ENCODE results near the gene IL18R1. TPM values are rescaled to one million over a fixed set of nuclear protein-coding genes. Genes with fewer than 3 reads are reported as not detected.

The IL18R1 gene
- polyA plus RNA-seq, 1 donor (not counting 4 experiments of a cell fraction or from before 2014, with no cell fraction given), result 1.7 TPM

DNA sequence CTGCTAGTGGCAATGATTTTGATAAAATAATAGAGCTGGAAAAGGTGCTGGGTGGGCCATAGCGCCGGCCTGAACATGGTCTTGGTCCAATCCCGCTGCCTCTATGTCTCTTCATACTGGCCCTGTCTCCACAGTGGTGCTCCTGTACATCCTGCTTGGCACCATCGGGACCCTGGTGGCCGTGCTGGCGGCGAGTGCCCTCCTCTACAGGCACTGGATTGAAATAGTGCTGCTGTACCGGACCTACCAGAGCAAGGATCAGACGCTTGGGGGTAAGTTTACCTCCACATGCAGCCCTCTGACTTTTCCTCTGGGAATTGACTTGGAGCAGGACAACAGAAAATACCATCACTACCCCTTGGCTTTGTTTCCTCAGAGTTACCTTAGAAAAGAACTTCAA lies 91.3 kb downstream of the IL18R1 start:
- TF ChIP-seq EZH2 (IDR thresholded peaks at IDR 0.05; ENCODE audit: low read length) (no peak), CTCF (optimal IDR thresholded peaks at IDR 0.05 in 1 of 3, IDR thresholded peaks at IDR 0.05 in 1 of 3, conservative IDR thresholded peaks at IDR 0.05 in 1 of 3; ENCODE audit: extremely low read depth in 1 of 3, insufficient read depth in 2 of 3, low read length in 3 of 3) (no peak)
- no peaks in the 10 kb centered on the region for H3K79me2 ChIP-seq (ENCODE audit: control insufficient read depth, insufficient read depth, low read length)
- H4K20me1 ChIP-seq (ENCODE audit: control insufficient read depth, extremely low read depth, insufficient read depth, low read length), result no peaks in the 10 kb centered on the region
- H3K4me1 ChIP-seq (ENCODE audit: control insufficient read depth, extremely low read depth, insufficient read depth, low read length), result peaks cover 3% of the 10 kb centered on the region
- H3K9me3 ChIP-seq (ENCODE audit: control insufficient read depth, low read depth, low read length), result no peaks in the 10 kb centered on the region
- no peak overlapping the region for H3K4me3 ChIP-seq (ENCODE audit: control insufficient read depth in 2 of 3, extremely low read depth in 1 of 3, insufficient read depth in 2 of 3, low read depth in 1 of 3, low read length in 3 of 3)
- H3K9ac ChIP-seq (ENCODE audit: control insufficient read depth, extremely low read depth, insufficient read depth, low read length), result no peak overlapping the region
- no peak for DNase-seq (ENCODE audit: low read depth, low spot score)
- no peak overlapping the region for H3K4me2 ChIP-seq (ENCODE audit: control insufficient read depth, extremely low read depth, insufficient read depth, low read depth, low read length)
- no peak for FAIRE-seq
- H3K27me3 ChIP-seq (ENCODE audit: control insufficient read depth, extremely low read depth, insufficient read depth, low read length), result no peaks in the 10 kb centered on the region
- dilution Hi-C loops (cut with MboI; ENCODE audit: extremely low pct_ligation_motif_present, low sequenced_read_pairs), result no loop called here
- H3K36me3 ChIP-seq (ENCODE audit: control insufficient read depth in 2 of 2, extremely low read depth in 1 of 2, insufficient read depth in 2 of 2, low read length in 2 of 2), result no peaks in the 10 kb centered on the region
- no peak overlapping the region for H2AFZ ChIP-seq (ENCODE audit: control insufficient read depth, low read length)
- no peak overlapping the region for H3K27ac ChIP-seq (ENCODE audit: control insufficient read depth, insufficient read depth, low read length)
- H3K9me1 ChIP-seq (ENCODE audit: control insufficient read depth, extremely low read depth, insufficient read depth, low read length), result no peaks in the 10 kb centered on the region

Small RNA genes lying within 50 kb of the gene (small RNA-seq; reads per million reads assigned to genes)
- 0 reads per million in 3 experiments for gene MIR4772 (ENCODE audit: insufficient read length in 3 of 3, low read depth in 3 of 3, low replicate concordance in 1 of 3)

Other genes starting within 250 kb of the IL18R1 start
- gene IL1R1, start 213.1 kb upstream of the IL18R1 start, polyA plus RNA-seq, result 6.9 to 10.5 TPM (median 7.5 TPM) in 3 replicates
- gene IL1RL2, start 168.8 kb upstream of the IL18R1 start, polyA plus RNA-seq, result 1.1 to 1.5 TPM (median 1.4 TPM) in 3 replicates
- gene IL1RL1, start 44.2 kb upstream of the IL18R1 start, polyA plus RNA-seq, result 0.22 to 1.3 TPM (median 0.93 TPM) in 3 replicates
- not detected in 3 replicates for gene IL18RAP, start 67.4 kb downstream of the IL18R1 start, polyA plus RNA-seq
- not detected in 3 replicates for gene SLC9A4, start 117.4 kb downstream of the IL18R1 start, polyA plus RNA-seq